AG04449 (cell line): ENCODE measurements around the gene RIPOR3.

Source experiments
- CTCF ChIA-PET: fragments of 350-600 bp; formaldehyde crosslinking; extraction: SDS; loops from one replicate; lab custom pipeline; 2021; ENCODE audit warnings: antibody characterized with exemption; lab: Yijun Ruan, JAX
- POLR2A ChIA-PET: fragments of 400-600, 350-600 bp; formaldehyde crosslinking; extraction: SDS; loops from one replicate; lab custom pipeline; 2020; ENCODE audit warnings: antibody characterized with exemption, inconsistent platforms; lab: Yijun Ruan, JAX
- DNase-seq: peaks from one replicate; pipeline ENCODE4 v3.0.0-alpha.2; 2010; ENCODE audit warnings: low read depth, low spot score
- H3K4me3 ChIP-seq: 2 replicates; pipeline ENCODE4 v1.5.1; 2011; ENCODE audit warnings: low read depth, mild to moderate bottlenecking, control low read depth, low read length
- TF ChIP-seq, protein P1 (sequence below): IDR thresholded peaks from one replicate; pipeline ENCODE4 v1.5.1; 2011; ENCODE audit warnings: mild to moderate bottlenecking, moderate library complexity, low read length, control low read depth, inconsistent platforms; ENCODE audit not compliant: insufficient read depth; ENCODE audit errors: missing control alignments

Gene RIPOR3

DNA sequence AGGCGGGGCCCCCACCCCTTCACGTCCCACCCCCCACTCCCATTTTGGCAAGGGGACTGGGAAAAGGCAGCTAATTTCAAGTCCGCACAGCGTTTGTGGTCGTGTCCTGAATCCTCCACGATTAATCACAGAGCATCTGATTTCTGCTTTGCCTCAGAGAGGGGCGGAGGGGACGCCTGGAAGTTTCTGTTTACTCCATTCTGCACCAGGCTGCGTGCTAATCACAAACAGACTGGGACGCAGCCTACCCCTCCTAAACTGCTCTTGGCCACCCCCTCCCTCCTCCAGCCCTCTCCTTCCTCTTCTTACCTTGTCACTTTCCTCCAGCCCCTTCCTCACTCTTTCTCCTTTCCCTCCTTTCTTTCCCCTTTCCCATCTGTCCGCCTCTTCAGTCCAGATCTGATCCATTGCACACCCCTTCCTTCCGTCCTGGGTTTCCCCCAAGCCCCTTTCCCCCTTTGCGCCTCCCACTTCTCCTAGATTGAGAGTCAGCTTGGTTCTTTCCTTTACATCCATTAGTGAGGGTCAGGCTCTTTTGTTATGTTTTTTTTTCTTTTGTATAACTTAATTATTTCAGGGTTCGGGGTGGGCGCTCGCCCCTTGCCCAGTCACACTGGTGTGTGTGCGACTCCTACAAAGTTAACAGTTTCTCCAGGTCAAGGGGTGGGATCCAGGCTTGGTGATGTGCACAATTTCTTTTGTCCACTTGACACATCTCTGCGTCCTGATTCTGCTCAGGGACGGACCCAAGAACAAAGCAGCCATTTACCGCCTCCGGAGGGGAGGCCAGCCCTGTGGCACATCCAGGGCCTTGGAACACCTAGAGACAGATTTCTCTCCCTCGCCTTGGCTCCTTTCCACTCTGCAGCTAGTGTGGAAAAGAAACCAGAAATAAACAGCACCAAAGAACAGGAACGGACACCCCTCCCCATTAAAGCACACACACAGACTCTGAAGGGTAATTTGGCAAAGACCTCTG is 520 bp upstream of the RIPOR3 start:
- ChIA-PET POLR2A (interaction anchor here (0.6 kb wide), 1 partner anchor 354 kb away, joined by 3 read pairs; no protein-coding TSS in a partner anchor), CTCF (no interaction called here)
- H3K4me3 ChIP-seq: peak overlapping the region; percentile 32
- no peak for DNase-seq
- TF ChIP-seq, protein P1, sequence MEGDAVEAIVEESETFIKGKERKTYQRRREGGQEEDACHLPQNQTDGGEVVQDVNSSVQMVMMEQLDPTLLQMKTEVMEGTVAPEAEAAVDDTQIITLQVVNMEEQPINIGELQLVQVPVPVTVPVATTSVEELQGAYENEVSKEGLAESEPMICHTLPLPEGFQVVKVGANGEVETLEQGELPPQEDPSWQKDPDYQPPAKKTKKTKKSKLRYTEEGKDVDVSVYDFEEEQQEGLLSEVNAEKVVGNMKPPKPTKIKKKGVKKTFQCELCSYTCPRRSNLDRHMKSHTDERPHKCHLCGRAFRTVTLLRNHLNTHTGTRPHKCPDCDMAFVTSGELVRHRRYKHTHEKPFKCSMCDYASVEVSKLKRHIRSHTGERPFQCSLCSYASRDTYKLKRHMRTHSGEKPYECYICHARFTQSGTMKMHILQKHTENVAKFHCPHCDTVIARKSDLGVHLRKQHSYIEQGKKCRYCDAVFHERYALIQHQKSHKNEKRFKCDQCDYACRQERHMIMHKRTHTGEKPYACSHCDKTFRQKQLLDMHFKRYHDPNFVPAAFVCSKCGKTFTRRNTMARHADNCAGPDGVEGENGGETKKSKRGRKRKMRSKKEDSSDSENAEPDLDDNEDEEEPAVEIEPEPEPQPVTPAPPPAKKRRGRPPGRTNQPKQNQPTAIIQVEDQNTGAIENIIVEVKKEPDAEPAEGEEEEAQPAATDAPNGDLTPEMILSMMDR: no peak

DNA sequence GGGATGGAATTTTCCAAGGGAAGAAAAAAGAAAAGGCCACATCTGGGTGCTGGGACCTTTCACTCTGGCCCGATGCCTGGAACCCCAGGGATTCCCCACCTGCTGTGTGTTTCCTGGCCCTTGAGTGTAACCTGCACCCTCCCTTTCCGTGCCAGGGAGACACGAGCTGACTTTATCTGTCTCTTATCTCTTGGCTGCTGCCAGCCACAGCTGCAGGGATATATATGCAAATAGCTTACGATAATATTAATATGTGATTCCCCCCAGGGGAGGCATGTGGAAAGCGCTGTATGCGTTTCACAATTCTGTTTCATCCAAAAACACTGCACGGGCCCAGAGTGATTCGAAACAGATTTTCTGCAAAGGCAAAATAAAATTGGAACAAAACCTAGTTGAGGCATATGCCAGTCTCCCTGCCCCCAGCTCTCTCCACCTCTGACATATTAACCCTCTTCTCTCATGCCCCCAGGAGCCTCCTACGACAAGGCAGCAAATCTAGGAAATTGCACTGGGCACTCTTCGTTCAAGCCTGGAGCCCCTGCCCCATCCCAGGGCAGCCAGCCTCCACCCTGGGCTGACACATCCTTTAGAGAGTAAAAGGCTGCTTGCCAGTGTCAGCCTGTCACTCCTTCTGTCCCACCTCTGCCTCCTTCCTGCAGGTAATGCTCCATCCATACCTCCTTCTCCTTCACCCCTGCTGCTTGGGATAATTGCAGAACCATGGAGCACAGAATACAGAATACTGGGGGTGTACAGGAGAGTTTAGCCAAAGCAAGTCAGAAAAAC is 1.3 kb downstream of the RIPOR3 start:
- H3K4me3 ChIP-seq: no peak overlapping the region
- TF ChIP-seq, protein P1: no peak
- POLR2A ChIA-PET: no interaction called here
- CTCF ChIA-PET: interaction anchor here (1.2 kb wide), 1 partner anchor 28 kb away, joined by 3 read pairs; no protein-coding TSS in a partner anchor
- no peak for DNase-seq

DNA sequence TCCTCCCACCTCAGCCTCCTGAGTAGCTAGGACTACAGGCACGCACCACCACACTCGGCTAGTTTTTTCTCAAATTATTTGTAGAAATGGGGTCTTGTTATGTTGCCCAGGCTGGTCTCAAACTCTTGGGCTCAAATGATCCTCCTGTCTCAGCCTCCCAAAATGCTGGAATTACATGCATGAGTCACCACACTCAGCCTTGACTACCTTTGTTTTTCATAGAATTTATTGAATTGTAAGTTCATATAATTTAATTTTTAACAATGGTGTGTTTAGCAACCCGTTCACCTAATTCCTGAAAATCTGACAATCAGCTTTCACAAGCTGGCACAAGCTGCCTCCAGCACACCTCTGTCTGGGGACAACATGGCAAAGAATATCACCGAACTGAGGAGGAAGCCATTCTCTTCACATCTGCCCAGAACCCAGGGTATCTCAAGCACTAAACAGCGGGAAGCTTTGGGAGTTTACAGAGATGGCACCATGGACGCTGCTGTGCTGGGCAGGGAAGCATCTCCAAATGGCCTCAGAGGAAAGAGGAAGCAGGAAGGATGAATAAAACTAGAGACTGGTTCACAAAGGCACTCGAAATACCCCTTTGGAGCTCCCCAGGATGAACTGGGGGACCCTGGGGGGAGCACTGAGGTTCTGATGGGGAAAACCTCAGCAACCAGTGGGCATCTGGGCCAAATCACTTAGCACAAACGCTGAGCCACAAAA is 2.9 kb downstream of the RIPOR3 start:
- POLR2A ChIA-PET: no interaction called here
- TF ChIP-seq, protein P1: no peak
- DNase-seq: no peak
- CTCF ChIA-PET: interaction anchor here (1.2 kb wide), 1 partner anchor 29 kb away, joined by 3 read pairs; no protein-coding TSS in a partner anchor
- no peak overlapping the region for H3K4me3 ChIP-seq

DNA sequence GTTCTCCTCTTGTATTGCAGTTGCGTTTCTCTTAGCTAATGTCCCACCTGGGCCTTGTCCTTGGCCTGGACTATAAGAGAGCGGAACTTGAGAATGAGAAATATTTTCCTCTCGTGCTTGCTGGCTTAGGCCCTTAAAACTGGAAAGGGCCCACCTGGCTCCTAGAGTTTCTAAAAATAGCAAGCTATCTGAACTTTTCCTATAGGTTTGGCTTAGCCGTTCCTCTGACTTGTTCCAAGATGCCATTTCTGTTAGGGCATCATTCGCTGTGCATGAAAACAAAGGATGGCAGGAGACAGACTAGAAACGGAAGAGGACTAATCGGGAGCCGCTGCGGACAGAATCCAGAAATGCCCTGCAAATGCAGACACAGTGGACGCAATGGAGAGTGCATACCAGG is 4.5 kb downstream of the RIPOR3 start:
- CTCF ChIA-PET: no interaction called here

DNA sequence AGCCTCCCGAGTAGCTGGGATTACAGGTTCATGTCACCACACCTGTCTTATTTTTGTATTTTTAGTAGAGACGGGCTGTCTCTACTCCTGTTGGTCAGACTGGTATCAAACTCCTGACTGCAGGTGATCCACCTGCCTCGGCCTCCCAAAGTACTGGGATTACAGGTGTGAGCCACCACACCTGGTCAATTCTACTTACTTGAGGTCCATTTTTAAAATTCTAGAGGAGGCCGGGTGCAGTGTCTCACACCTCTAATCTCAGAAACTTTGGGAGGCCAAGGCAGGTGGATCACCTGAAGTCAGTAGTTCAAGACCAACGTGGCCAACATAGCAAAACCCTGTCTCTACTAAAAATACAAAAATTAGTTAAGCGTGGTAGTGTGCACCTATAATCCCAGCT is 7.8 kb downstream of the RIPOR3 start:
- no peak for DNase-seq
- TF ChIP-seq, protein P1: no peak
- CTCF ChIA-PET: interaction anchor here (0.7 kb wide), 1 partner anchor 180 kb away, joined by 3 read pairs; no protein-coding TSS in a partner anchor
- POLR2A ChIA-PET: no interaction called here
- H3K4me3 ChIP-seq: no peak overlapping the region

More for the DNA sequence above, 4.5 kb downstream of the RIPOR3 start:
- TF ChIP-seq, protein P1: no peak
- DNase-seq: no peak
- H3K4me3 ChIP-seq: no peak overlapping the region
- POLR2A ChIA-PET: no interaction called here
